ENCODE data around the gene TMEM132C. TPM values are rescaled to one million over a fixed set of nuclear protein-coding genes. Genes with fewer than 3 reads are reported as not detected.

TMEM132C gene
- total RNA-seq, 2 experiments from 2014 or later, result not detected

GRCh38 chr12:128551266-128551665 is 284.3 kb downstream of the TMEM132C start:
- Histone ChIP-seq H3K36me3 (ENCODE audit: insufficient read depth, low read length) (no peaks in the 10 kb centered on the region), H3K9me3 (ENCODE audit: low read length) (no peaks in the 10 kb centered on the region), H3K9me2 (ENCODE audit: insufficient read depth, low read length) (no peaks in the 10 kb centered on the region), H2AFZ (ENCODE audit: low read length) (peak overlapping the region; percentile 88), H3K4me3 (ENCODE audit: low read depth, low read length, poor library complexity, severe bottlenecking) (peak overlapping the region; percentile 50), H3K27ac (ENCODE audit: low read depth, low read length, poor library complexity, severe bottlenecking) (peak overlapping the region; percentile 39), H3K4me1 (ENCODE audit: insufficient read depth, low read length, poor library complexity, severe bottlenecking) (peaks cover 38% of the 10 kb centered on the region), H3K4me2 (ENCODE audit: low read length) (peak overlapping the region; percentile 74), H3K79me2 (ENCODE audit: insufficient read depth, low read depth, low read length) (no peaks in the 10 kb centered on the region), H4K20me1 (ENCODE audit: insufficient read depth, low read length) (no peaks in the 10 kb centered on the region)
- intact Hi-C loops (cut with micrococcal nuclease; ENCODE audit: unreplicated experiment), result no loop called here
- CTCF ChIA-PET (ENCODE audit: unreplicated experiment), result no interaction called here
- POLR2A ChIA-PET, result interaction anchor here (0.5 to 1.3 kb wide), 3 partner anchors 13 to 19 kb away, joined by 3 to 5 read pairs (median 4); no protein-coding TSS in a partner anchor
- DNase-seq (ENCODE audit: low spot score), result peak; percentile 36
- TF ChIP-seq CTCF (conservative IDR thresholded peaks at IDR 0.05; ENCODE audit: low read length), result no peak
- no peak for TF ChIP-seq EZH2phosphoT487 (IDR thresholded peaks at IDR 0.05; ENCODE audit: borderline replicate concordance, low read depth, low read length)
- BruUV-seq (replicated peaks), result no TSS peak

- no TSS peak for BruUV-seq (replicated peaks)
- no peaks in the 10 kb centered on the region for H4K20me1 ChIP-seq (ENCODE audit: insufficient read depth, low read length)
- H2AFZ ChIP-seq (ENCODE audit: low read length), result 0 out of 2 replicates have a peak overlapping the region, but pooled peaks have one; percentile 13
- H3K9me3 ChIP-seq (ENCODE audit: low read length), result no peaks in the 10 kb centered on the region
- DNase-seq (ENCODE audit: low spot score), result no peak
- TF ChIP-seq EZH2phosphoT487 (IDR thresholded peaks at IDR 0.05; ENCODE audit: borderline replicate concordance, low read depth, low read length), result no peak
- TF ChIP-seq CTCF (conservative IDR thresholded peaks at IDR 0.05; ENCODE audit: low read length), result no peak
- H3K4me2 ChIP-seq (ENCODE audit: low read length), result no peak overlapping the region
- no peaks in the 10 kb centered on the region for H3K79me2 ChIP-seq (ENCODE audit: insufficient read depth, low read depth, low read length)
- ChIA-PET POLR2A (no interaction called here), CTCF (ENCODE audit: unreplicated experiment) (no interaction called here)
- no peak overlapping the region for H3K27ac ChIP-seq (ENCODE audit: low read depth, low read length, poor library complexity, severe bottlenecking)
- peaks cover 26% of the 10 kb centered on the region for H3K4me1 ChIP-seq (ENCODE audit: insufficient read depth, low read length, poor library complexity, severe bottlenecking)
- no peak overlapping the region for H3K4me3 ChIP-seq (ENCODE audit: low read depth, low read length, poor library complexity, severe bottlenecking)
- H3K9me2 ChIP-seq (ENCODE audit: insufficient read depth, low read length), result no peaks in the 10 kb centered on the region
- intact Hi-C loops (cut with micrococcal nuclease; ENCODE audit: unreplicated experiment), result no loop called here
- H3K36me3 ChIP-seq (ENCODE audit: insufficient read depth, low read length), result no peaks in the 10 kb centered on the region
These were observed 287.8 kb downstream of the TMEM132C start for GRCh38 chr12:128554546-128555304.

GRCh38 chr12:128557231-128557630 is 290.3 kb downstream of the TMEM132C start:
- H2AFZ ChIP-seq (ENCODE audit: low read length), result no peak overlapping the region
- ChIA-PET POLR2A (no interaction called here), CTCF (ENCODE audit: unreplicated experiment) (no interaction called here)
- no peaks in the 10 kb centered on the region for H3K36me3 ChIP-seq (ENCODE audit: insufficient read depth, low read length)
- peaks cover under 1% of the 10 kb centered on the region for H3K4me1 ChIP-seq (ENCODE audit: insufficient read depth, low read length, poor library complexity, severe bottlenecking)
- intact Hi-C loops (cut with micrococcal nuclease; ENCODE audit: unreplicated experiment), result no loop called here
- no peaks in the 10 kb centered on the region for H4K20me1 ChIP-seq (ENCODE audit: insufficient read depth, low read length)
- no peak for DNase-seq (ENCODE audit: low spot score)
- no peaks in the 10 kb centered on the region for H3K9me3 ChIP-seq (ENCODE audit: low read length)
- H3K79me2 ChIP-seq (ENCODE audit: insufficient read depth, low read depth, low read length), result no peaks in the 10 kb centered on the region
- no peak overlapping the region for H3K4me2 ChIP-seq (ENCODE audit: low read length)
- TF ChIP-seq EZH2phosphoT487 (IDR thresholded peaks at IDR 0.05; ENCODE audit: borderline replicate concordance, low read depth, low read length) (no peak), CTCF (conservative IDR thresholded peaks at IDR 0.05; ENCODE audit: low read length) (no peak)
- BruUV-seq (replicated peaks), result no TSS peak
- no peaks in the 10 kb centered on the region for H3K9me2 ChIP-seq (ENCODE audit: insufficient read depth, low read length)
- H3K27ac ChIP-seq (ENCODE audit: low read depth, low read length, poor library complexity, severe bottlenecking), result no peak overlapping the region
- no peak overlapping the region for H3K4me3 ChIP-seq (ENCODE audit: low read depth, low read length, poor library complexity, severe bottlenecking)

Measured in OCI-LY7 (cell line).